Measurements from ENCODE around the gene TNNT1. TPM values are rescaled to one million over a fixed set of nuclear protein-coding genes. Genes with fewer than 3 reads are reported as not detected.

Gene TNNT1
- total and polyA plus RNA-seq, 9 donors, result 1.3 to 3.6 (median 2.7) TPM; not detected in 4

- intact Hi-C loops (cut with DNase I), result no loop called here
- Histone ChIP-seq H3K27ac (no peak overlapping the region), H3K27me3 (no peaks in the 10 kb centered on the region), H3K4me3 (no peak overlapping the region), H3K9me3 (no peaks in the 10 kb centered on the region), H3K4me1 (ENCODE audit: insufficient read depth) (no peaks in the 10 kb centered on the region), H3K36me3 (no peaks in the 10 kb centered on the region)
- WGBS, 3 donors, result 78 to 82% (median 79%) methylated on average over 23 of the region's 23 CpGs
- DNase-seq, result no peak
- TF ChIP-seq EP300 (IDR thresholded peaks at IDR 0.05), result no peak
- TF ChIP-seq POLR2A (IDR thresholded peaks at IDR 0.05), result no peak
- TF ChIP-seq CTCF (IDR thresholded peaks at IDR 0.05), result no peak
These were observed 52.8 kb downstream of the TNNT1 start for GRCh38 chr19:55096061-55096701.

- 81 to 85% (median 83%) methylated on average over 23 of the region's 23 CpGs for WGBS, 3 donors
- no peaks in the 10 kb centered on the region for H3K27me3 ChIP-seq
- TF ChIP-seq EP300 (IDR thresholded peaks at IDR 0.05) (no peak), POLR2A (IDR thresholded peaks at IDR 0.05) (no peak), CTCF (IDR thresholded peaks at IDR 0.05) (no peak)
- no peak overlapping the region for H3K27ac ChIP-seq
- no peaks in the 10 kb centered on the region for H3K4me1 ChIP-seq (ENCODE audit: insufficient read depth)
- H3K36me3 ChIP-seq, result no peaks in the 10 kb centered on the region
- DNase-seq, result no peak
- H3K4me3 ChIP-seq, result no peak overlapping the region
- intact Hi-C loops (cut with DNase I), result no loop called here
- H3K9me3 ChIP-seq, result no peaks in the 10 kb centered on the region
These were observed 53.5 kb downstream of the TNNT1 start for GRCh38 chr19:55095260-55096060.

- 78 to 85% (median 82%) methylated on average over 32 of the region's 32 CpGs for WGBS, 3 donors
- TF ChIP-seq EP300 (IDR thresholded peaks at IDR 0.05) (no peak), CTCF (IDR thresholded peaks at IDR 0.05) (no peak), POLR2A (IDR thresholded peaks at IDR 0.05) (no peak)
- Histone ChIP-seq H3K4me3 (no peak overlapping the region), H3K27ac (no peak overlapping the region), H3K9me3 (no peaks in the 10 kb centered on the region), H3K36me3 (no peaks in the 10 kb centered on the region), H3K27me3 (no peaks in the 10 kb centered on the region), H3K4me1 (ENCODE audit: insufficient read depth) (no peaks in the 10 kb centered on the region)
- intact Hi-C loops (cut with DNase I), result no loop called here
- DNase-seq, result no peak
These were observed 54.3 kb downstream of the TNNT1 start for GRCh38 chr19:55094456-55095259.
